GM04503 (cell line): Measurements from ENCODE around the gene MYOC.
"Not testable (repeated sequence)": the region's sequence is repeated elsewhere in the genome, so short reads cannot be mapped to it uniquely, and the experiment has no call there.

Source experiments
- DNase-seq: peaks from one replicate; pipeline ENCODE4 v3.0.0-alpha.2; 2012; ENCODE audit warnings: low read depth

Gene MYOC

GRCh38 chr1:171652234-171652822 is at the start of gene MYOC:
Gene MYOC (minus strand): TSS chr1:171652688. CDS start chr1:171652611, 77 bp downstream.
- DNase-seq = no peak

GRCh38 chr1:171699531-171699930 is 47.0 kb upstream of the MYOC start:
- DNase-seq = no peak

- not testable (repeated sequence) for DNase-seq
Measured at GRCh38 chr1:171695772-171696171, 43.3 kb upstream of the MYOC start.

GRCh38 chr1:171693541-171693940 is 41.1 kb upstream of the MYOC start:
- DNase-seq = not testable (repeated sequence)

GRCh38 chr1:171683870-171684269 is 31.4 kb upstream of the MYOC start:
- DNase-seq = no peak

GRCh38 chr1:171680339-171680738 is 27.9 kb upstream of the MYOC start:
- no peak for DNase-seq

- DNase-seq = no peak
Measured at GRCh38 chr1:171676823-171677222, 24.3 kb upstream of the MYOC start.

GRCh38 chr1:171674431-171675405 is 22.2 kb upstream of the MYOC start:
- no peak for DNase-seq

- DNase-seq = no peak
Measured at GRCh38 chr1:171670739-171671138, 18.3 kb upstream of the MYOC start.

- DNase-seq = no peak
Measured at GRCh38 chr1:171668372-171668771, 15.9 kb upstream of the MYOC start.

- DNase-seq = no peak
Measured at GRCh38 chr1:171666114-171666769, 13.8 kb upstream of the MYOC start.

- no peak for DNase-seq
Measured at GRCh38 chr1:171664976-171665375, 12.5 kb upstream of the MYOC start.

- peak; percentile 50 for DNase-seq
Measured at GRCh38 chr1:171663854-171664575, 11.5 kb upstream of the MYOC start.

- DNase-seq = no peak
Measured at GRCh38 chr1:171663036-171663853, 10.8 kb upstream of the MYOC start.

- DNase-seq = no peak
Measured at GRCh38 chr1:171661076-171661650, 8.7 kb upstream of the MYOC start.

GRCh38 chr1:171656206-171656605 is 3.7 kb upstream of the MYOC start:
- not testable (repeated sequence) for DNase-seq

GRCh38 chr1:171655746-171656116 is 3.2 kb upstream of the MYOC start:
- DNase-seq = no peak

- no peak for DNase-seq
Measured at GRCh38 chr1:171654942-171655745, 2.7 kb upstream of the MYOC start.

- DNase-seq = peak; percentile 75
Measured at GRCh38 chr1:171654201-171654941, 1.9 kb upstream of the MYOC start.
